GM20431 (cell line): Measurements from ENCODE around the gene PERP.

Source experiments
- in situ Hi-C: fragments of 300-500 bp; cut with MseI, MboI; formaldehyde crosslinking; loops from one replicate; pipeline ENCODE4 v1.15.0; 2020; ENCODE audit warnings: low sequenced_read_pairs; ENCODE audit not compliant: unreplicated experiment

Gene PERP

GRCh38 chr6:138107078-138107751 lies at the start of gene PERP:
Gene PERP (minus strand): TSS chr6:138107419. CDS start chr6:138107340, 79 bp downstream.
- in situ Hi-C loops: loop anchor here (25.0 kb wide), 1 partner anchor 655 kb away; the partner anchor contains the start of gene CCDC28A

DNA sequence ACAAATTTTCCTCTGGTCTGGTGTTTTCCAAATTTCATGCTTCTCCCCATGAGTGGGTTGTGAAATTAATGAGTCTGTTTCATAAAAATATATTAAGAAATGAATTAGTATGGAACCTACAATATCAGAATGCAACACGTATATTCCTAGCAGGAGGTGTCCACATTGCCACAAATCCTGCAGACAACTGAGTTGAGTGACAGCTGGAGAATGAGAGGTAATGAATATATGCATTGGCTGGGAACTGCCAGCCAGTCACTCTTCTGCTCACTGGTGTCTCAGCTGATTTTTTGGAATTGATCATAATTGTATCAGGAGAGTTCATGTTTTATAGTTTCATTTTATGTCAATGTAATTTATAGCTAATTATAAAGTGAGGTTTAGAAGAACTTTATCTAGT lies 48.2 kb upstream of the PERP start:
- in situ Hi-C loops: no loop called here

GRCh38 chr6:138146544-138146943 lies 39.3 kb upstream of the PERP start:
- in situ Hi-C loops: no loop called here

DNA sequence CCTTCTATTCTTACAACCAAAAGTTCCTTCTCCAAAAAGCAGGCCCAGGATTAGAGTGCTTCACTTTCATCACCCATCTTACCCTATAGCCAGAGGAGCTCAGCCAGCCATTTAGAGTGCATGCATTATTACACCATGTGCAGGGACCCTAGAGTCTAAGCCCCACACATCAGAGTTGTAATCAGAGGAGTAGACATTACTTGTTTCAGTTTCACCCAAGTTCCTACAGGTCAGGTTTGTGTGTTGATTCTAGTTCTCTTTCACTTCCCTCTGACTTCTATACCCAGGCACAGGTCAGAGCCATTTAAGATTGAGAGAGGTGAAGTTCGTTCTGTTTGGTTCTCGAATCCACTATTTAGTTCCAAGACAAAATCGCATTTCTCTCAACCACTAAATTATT lies 38.2 kb upstream of the PERP start:
- in situ Hi-C loops: no loop called here

- in situ Hi-C loops: no loop called here
Measured at GRCh38 chr6:138142806-138143205, 35.6 kb upstream of the PERP start.

DNA sequence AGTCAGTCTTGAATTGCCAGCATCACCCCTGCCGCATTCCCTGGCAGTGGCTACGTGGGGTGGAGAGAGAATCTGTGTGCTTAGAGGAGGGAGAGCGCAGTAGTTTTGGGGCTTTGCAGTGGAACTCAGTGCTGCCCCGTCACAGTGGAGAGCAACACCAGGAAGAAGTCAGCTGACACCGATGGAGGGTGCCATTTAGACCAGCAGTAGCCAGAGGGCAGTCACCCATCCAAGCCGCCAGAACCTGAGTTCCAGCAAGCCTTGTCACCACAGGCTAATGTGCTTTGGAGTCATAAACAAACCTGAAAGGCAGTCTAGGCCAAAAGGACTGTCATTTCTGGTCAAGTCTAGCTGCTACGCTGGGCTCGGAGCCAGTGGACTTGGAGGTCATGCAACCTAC lies 22.0 kb upstream of the PERP start:
- in situ Hi-C loops: no loop called here

GRCh38 chr6:138128096-138128495 lies 20.9 kb upstream of the PERP start:
- in situ Hi-C loops: no loop called here

DNA sequence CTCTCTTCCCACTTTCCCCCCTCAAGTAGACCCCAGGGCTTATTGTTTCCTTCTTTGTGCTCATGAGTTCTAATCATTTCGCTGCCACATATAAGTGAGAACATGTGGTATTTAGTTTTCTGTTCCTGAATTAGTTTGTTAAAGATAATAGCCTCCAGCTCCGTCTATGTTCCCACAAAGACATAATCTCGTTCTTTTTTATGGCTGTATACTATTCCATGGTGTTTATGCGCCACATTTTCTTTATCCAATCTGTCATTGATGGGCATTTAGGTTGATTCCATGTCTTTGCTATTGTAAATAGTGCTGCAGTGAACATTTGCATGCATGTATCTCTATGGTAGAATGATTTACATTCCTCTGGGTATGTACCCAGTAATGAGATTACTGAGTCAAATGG lies 16.9 kb upstream of the PERP start:
- in situ Hi-C loops: loop anchor here (25.0 kb wide), 1 partner anchor 638 kb away; the partner anchor contains the start of gene CCDC28A

- in situ Hi-C loops: loop anchor here (10.0 to 25.0 kb wide), 2 partner anchors 165 to 642 kb away; partner anchors contain the start of gene CCDC28A
Measured at GRCh38 chr6:138119976-138120375, 12.8 kb upstream of the PERP start.

GRCh38 chr6:138119229-138119628 lies 12.0 kb upstream of the PERP start:
- in situ Hi-C loops: loop anchor here (10.0 to 25.0 kb wide), 2 partner anchors 166 to 643 kb away; partner anchors contain the start of gene CCDC28A

- in situ Hi-C loops: loop anchor here (10.0 to 25.0 kb wide), 2 partner anchors 167 to 645 kb away; partner anchors contain the start of gene CCDC28A
Measured at GRCh38 chr6:138117376-138117914, 10.2 kb upstream of the PERP start.

DNA sequence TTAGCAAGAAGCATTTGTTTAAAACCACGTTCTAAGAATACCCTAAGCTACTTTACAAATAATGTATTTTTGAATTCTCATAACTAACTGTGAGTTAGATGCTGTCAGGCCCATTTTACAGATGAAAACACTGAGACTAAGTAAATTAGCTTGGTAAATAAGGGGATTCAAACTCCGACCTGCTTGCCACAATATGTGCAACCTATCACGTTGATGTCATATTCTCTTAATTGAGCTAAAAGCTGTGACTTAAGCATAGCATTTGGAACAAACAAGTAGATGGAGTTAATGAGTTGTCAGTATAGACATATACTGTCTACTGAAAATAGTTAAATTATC lies 9.4 kb upstream of the PERP start:
- in situ Hi-C loops: loop anchor here (10.0 to 25.0 kb wide), 2 partner anchors 168 to 646 kb away; partner anchors contain the start of gene CCDC28A

DNA sequence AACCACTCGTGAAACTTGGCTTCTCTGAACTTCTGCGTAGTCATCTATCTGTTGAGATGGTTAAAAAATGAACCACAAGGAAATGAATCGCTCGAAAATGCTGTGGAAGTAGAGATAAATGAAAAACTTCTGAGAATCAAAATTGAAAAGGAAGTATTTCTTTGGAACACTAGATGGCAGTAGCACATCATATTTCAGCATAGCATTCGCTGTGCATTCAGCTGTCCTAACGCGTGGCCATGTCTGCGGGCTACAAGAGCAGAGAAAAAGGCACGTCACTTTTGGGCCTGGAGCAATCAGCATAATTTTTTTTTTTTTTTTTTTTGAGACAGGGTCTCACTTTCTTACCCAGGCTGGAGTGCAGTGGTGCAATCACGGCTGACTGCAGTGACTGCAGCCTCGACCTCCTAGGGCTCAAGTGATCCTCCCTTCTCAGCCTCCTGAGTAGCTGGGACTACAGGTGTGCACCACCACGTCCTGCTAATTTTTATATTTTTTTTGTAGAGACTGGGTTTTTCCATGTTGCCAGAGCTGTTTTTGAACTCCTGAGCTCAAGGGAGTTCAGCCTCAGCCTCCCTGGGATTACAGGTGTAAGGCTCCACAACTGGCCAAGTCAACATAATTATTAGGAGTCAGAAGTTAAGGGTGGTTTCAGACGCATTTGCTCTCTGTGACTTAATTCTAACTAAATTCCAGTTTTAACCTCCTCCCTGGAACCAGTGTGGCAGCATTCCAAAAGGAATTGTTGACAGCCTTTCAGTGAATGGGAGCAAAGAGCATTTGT lies 8.8 kb upstream of the PERP start:
- in situ Hi-C loops: loop anchor here (10.0 to 25.0 kb wide), 2 partner anchors 169 to 646 kb away; partner anchors contain the start of gene CCDC28A

- in situ Hi-C loops: loop anchor here (10.0 to 25.0 kb wide), 2 partner anchors 170 to 647 kb away; partner anchors contain the start of gene CCDC28A
Measured at GRCh38 chr6:138115201-138115600, 8.0 kb upstream of the PERP start.

- in situ Hi-C loops: loop anchor here (10.0 to 25.0 kb wide), 2 partner anchors 171 to 649 kb away; partner anchors contain the start of gene CCDC28A
Measured at GRCh38 chr6:138113588-138114210, 6.5 kb upstream of the PERP start.

DNA sequence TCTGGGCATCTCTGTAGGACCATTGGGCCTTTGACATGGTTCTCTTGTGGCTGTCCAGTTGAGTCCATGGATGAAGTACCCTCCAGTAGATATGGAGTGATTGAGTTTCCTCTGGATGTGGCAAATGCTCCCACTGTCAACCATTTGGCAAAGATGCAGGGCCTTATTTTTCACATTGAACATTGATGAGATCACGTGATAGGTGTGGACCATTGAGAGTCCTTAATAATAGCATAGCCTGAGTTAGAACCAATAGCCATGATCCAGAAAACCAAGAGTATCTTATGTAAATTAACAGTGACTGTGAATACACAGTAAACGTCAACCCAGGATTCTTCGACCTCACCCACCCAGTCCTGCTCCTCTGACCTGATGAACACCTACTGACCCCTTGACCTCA lies 3.0 kb upstream of the PERP start:
- in situ Hi-C loops: loop anchor here (10.0 to 25.0 kb wide), 2 partner anchors 175 to 652 kb away; partner anchors contain the start of gene CCDC28A

- in situ Hi-C loops: loop anchor here (25.0 kb wide), 1 partner anchor 653 kb away; the partner anchor contains the start of gene CCDC28A
Measured at GRCh38 chr6:138109042-138109997, 2.1 kb upstream of the PERP start.

DNA sequence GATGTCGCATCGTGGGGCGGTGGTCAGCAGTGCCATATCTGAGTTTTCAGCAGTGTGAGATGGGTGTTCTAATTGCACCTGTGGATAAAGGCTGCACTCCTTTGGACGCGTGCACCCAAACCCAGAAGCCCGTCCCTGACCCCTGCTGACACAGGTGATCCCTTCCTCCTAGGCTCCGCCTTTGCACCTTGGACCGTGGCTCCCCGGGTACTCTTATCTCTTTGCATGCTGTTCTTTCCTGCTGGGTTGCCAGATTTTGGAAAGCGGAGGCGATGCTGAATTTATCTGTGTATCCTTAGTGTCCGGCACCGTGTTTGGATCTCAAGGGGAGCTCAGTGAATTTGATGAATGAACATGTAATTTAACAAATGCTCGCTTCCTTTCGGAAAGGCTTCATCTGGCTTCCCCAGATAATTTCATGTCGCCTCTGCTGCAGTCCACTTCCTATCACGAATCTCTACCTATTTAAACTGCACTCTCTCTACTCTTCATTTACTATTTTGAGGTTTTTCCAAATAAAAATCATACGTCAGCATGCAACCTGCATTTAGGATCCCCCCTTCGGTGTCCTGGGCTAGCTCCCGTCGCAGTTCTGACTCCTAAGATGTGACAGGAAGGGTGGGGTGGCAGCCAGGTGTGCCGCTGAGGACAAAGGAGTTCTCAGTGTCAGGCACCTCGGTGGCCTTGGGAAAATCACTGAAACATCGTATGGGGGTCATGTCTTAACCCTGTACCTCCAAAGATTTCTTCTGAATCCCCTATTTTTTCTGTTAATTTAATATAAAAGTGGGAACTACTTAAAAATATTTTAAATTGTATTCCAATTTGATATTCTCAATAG lies 753 bp upstream of the PERP start:
- in situ Hi-C loops: loop anchor here (25.0 kb wide), 1 partner anchor 654 kb away; the partner anchor contains the start of gene CCDC28A
